ENCODE results near the gene ABR.
A peak's percentile ranks its signal among the peaks of the same experiment; 100 is the strongest.

ABR gene

GRCh38 chr17:1018547-1018946 is 161.2 kb downstream of the ABR start:
- no peaks in the 10 kb centered on the region for H3K9me3 ChIP-seq (replicated peaks in 1 of 11)
- H3K36me3 ChIP-seq = peaks cover 0 to 83% (median 0%) of the 10 kb centered on the region in 11 experiments; a peak in 10 of 22 replicates
- H3K4me3 ChIP-seq = no peak overlapping the region
- TF ChIP-seq Cebpa-rat (IDR thresholded peaks at IDR 0.05) = no peak
- no peak overlapping the region for H3K27ac ChIP-seq
- H3K4me2 ChIP-seq = peak overlapping the region in 7 of 11 experiments; percentile 79 to 90 (median 84); a peak in 12 of 22 replicates
- H4K20me1 ChIP-seq = peaks cover 0 to 100% (median 50%) of the 10 kb centered on the region in 11 experiments; a peak in 18 of 22 replicates
- H3K27me3 ChIP-seq = no peaks in the 10 kb centered on the region
- H3K4me1 ChIP-seq = peaks cover 22 to 76% (median 66%) of the 10 kb centered on the region in 10 experiments
- H3K9ac ChIP-seq = peak overlapping the region in 3 of 11 experiments; percentile 18 to 52 (median 41); a peak in 2 of 22 replicates

- no peaks in the 10 kb centered on the region for H3K9me3 ChIP-seq (replicated peaks in 1 of 11)
- H3K4me2 ChIP-seq = peak overlapping the region in 5 of 11 experiments; percentile 11 to 64 (median 49); a peak in 9 of 22 replicates
- peaks cover under 1 to 61% (median 40%) of the 10 kb centered on the region in 10 experiments; a peak in 19 of 20 replicates for H3K4me1 ChIP-seq
- no peaks in the 10 kb centered on the region for H3K27me3 ChIP-seq
- H4K20me1 ChIP-seq = peaks cover 0 to 98% (median 41%) of the 10 kb centered on the region in 11 experiments; a peak in 17 of 22 replicates
- H3K36me3 ChIP-seq = peaks cover 0 to 85% (median 19%) of the 10 kb centered on the region in 11 experiments; a peak in 17 of 22 replicates
- no peak for TF ChIP-seq Cebpa-rat (IDR thresholded peaks at IDR 0.05)
- H3K27ac ChIP-seq = no peak overlapping the region
- H3K9ac ChIP-seq = no peak overlapping the region
- no peak overlapping the region for H3K4me3 ChIP-seq
Measured at GRCh38 chr17:1013729-1014090, 166.1 kb downstream of the ABR start.

GRCh38 chr17:1012823-1013728 is 166.7 kb downstream of the ABR start:
- Histone ChIP-seq H3K36me3 (peaks cover 0 to 85% (median 19%) of the 10 kb centered on the region in 11 experiments; a peak in 17 of 22 replicates), H3K27me3 (no peaks in the 10 kb centered on the region), H3K4me3 (no peak overlapping the region), H3K4me1 (peaks cover 7 to 62% (median 39%) of the 10 kb centered on the region in 10 experiments; a peak in 19 of 20 replicates), H3K27ac (no peak overlapping the region), H4K20me1 (peaks cover 0 to 98% (median 42%) of the 10 kb centered on the region in 11 experiments; a peak in 19 of 22 replicates), H3K4me2 (peak overlapping the region in 5 of 11 experiments; percentile 11 to 64 (median 49); a peak in 10 of 22 replicates), H3K9me3 (replicated peaks in 1 of 11) (no peaks in the 10 kb centered on the region), H3K9ac (no peak overlapping the region)
- TF ChIP-seq Cebpa-rat (IDR thresholded peaks at IDR 0.05) = no peak

GRCh38 chr17:1011760-1012735 is 167.7 kb downstream of the ABR start:
- TF ChIP-seq Cebpa-rat (IDR thresholded peaks at IDR 0.05) = no peak

GRCh38 chr17:1011138-1011537 is 168.6 kb downstream of the ABR start:
- peaks cover 4 to 87% (median 33%) of the 10 kb centered on the region in 11 experiments; a peak in 19 of 22 replicates for H3K36me3 ChIP-seq
- H3K4me3 ChIP-seq = no peak overlapping the region
- H3K9me3 ChIP-seq (replicated peaks in 1 of 11) = no peaks in the 10 kb centered on the region
- H3K27ac ChIP-seq = no peak overlapping the region
- peak overlapping the region in 1 of 11 experiments; percentile 10; a peak in 1 of 22 replicates for H3K4me2 ChIP-seq
- H3K4me1 ChIP-seq = peaks cover 24 to 69% (median 44%) of the 10 kb centered on the region in 10 experiments
- no peaks in the 10 kb centered on the region for H3K27me3 ChIP-seq
- no peak for TF ChIP-seq Cebpa-rat (IDR thresholded peaks at IDR 0.05)
- H4K20me1 ChIP-seq = peaks cover 0 to 95% (median 52%) of the 10 kb centered on the region in 11 experiments; a peak in 19 of 22 replicates
- no peak overlapping the region for H3K9ac ChIP-seq

More at GRCh38 chr17:1011760-1012735, 167.7 kb downstream of the ABR start:
- H3K36me3 ChIP-seq = peaks cover 3 to 88% (median 27%) of the 10 kb centered on the region in 11 experiments; a peak in 19 of 22 replicates
- no peak overlapping the region for H3K9ac ChIP-seq
- H3K27ac ChIP-seq = no peak overlapping the region
- H3K4me2 ChIP-seq = peak overlapping the region in 1 of 11 experiments; percentile 49; a peak in 3 of 22 replicates
- no peaks in the 10 kb centered on the region for H3K27me3 ChIP-seq
- peaks cover 0 to 98% (median 48%) of the 10 kb centered on the region in 11 experiments; a peak in 19 of 22 replicates for H4K20me1 ChIP-seq
- H3K9me3 ChIP-seq (replicated peaks in 1 of 11) = no peaks in the 10 kb centered on the region
- no peak overlapping the region for H3K4me3 ChIP-seq
- H3K4me1 ChIP-seq = peaks cover 17 to 69% (median 44%) of the 10 kb centered on the region in 10 experiments; a peak in 19 of 20 replicates

GRCh38 chr17:1010586-1010985 is 169.2 kb downstream of the ABR start:
- H3K4me2 ChIP-seq = peak overlapping the region in 3 of 11 experiments; percentile 5 to 81 (median 49); a peak in 1 of 22 replicates
- peaks cover 29 to 74% (median 50%) of the 10 kb centered on the region in 10 experiments for H3K4me1 ChIP-seq
- H3K27ac ChIP-seq = no peak overlapping the region
- H3K27me3 ChIP-seq = no peaks in the 10 kb centered on the region
- H3K9me3 ChIP-seq (replicated peaks in 1 of 11) = no peaks in the 10 kb centered on the region
- H3K36me3 ChIP-seq = peaks cover 4 to 87% (median 34%) of the 10 kb centered on the region in 11 experiments; a peak in 19 of 22 replicates
- no peak overlapping the region for H3K4me3 ChIP-seq
- TF ChIP-seq Cebpa-rat (IDR thresholded peaks at IDR 0.05) = no peak
- H4K20me1 ChIP-seq = peaks cover 0 to 95% (median 57%) of the 10 kb centered on the region in 11 experiments; a peak in 19 of 22 replicates
- no peak overlapping the region for H3K9ac ChIP-seq

GRCh38 chr17:1010086-1010450 is 169.7 kb downstream of the ABR start:
- Histone ChIP-seq H3K4me2 (peak overlapping the region in 7 of 11 experiments; percentile 5 to 81 (median 48); a peak in 11 of 22 replicates), H3K27me3 (no peaks in the 10 kb centered on the region), H3K9me3 (replicated peaks in 1 of 11) (no peaks in the 10 kb centered on the region), H3K36me3 (peaks cover 4 to 89% (median 35%) of the 10 kb centered on the region in 11 experiments; a peak in 19 of 22 replicates), H3K27ac (no peak overlapping the region), H3K9ac (peak overlapping the region in 3 of 11 experiments; percentile 18 to 26 (median 19); a peak in 2 of 22 replicates), H3K4me3 (no peak overlapping the region), H4K20me1 (peaks cover 3 to 95% (median 61%) of the 10 kb centered on the region in 11 experiments; a peak in 20 of 22 replicates), H3K4me1 (peaks cover 35 to 79% (median 55%) of the 10 kb centered on the region in 10 experiments)
- no peak for TF ChIP-seq Cebpa-rat (IDR thresholded peaks at IDR 0.05)
